K562 (cell line): ENCODE data around the gene SKIL. TPM values are rescaled to one million over a fixed set of nuclear protein-coding genes. Genes with fewer than 3 reads are reported as not detected.

Experiments used
- ARID4B ChIP-seq: sonication (generic); formaldehyde crosslinking; IDR thresholded peaks from 2 replicates; pipeline ENCODE4 v1.8.0; 2022; ENCODE audit warnings: mild to moderate bottlenecking, missing genetic modification reagents
- ATF6 ChIP-seq: sonication (generic); formaldehyde crosslinking; IDR thresholded peaks from 2 replicates; pipeline ENCODE4 v1.4.0; 2020; ENCODE audit warnings: mild to moderate bottlenecking, missing genetic modification reagents
- ETS1 ChIP-seq: conservative IDR thresholded peaks from 2 replicates; pipeline ENCODE4 v1.6.1; 2011; ENCODE audit warnings: low read depth, mild to moderate bottlenecking, low read length; ENCODE audit not compliant: control insufficient read depth
- ETV1 ChIP-seq: fragments of 450-650 bp; conservative IDR thresholded peaks from 2 replicates; pipeline ENCODE4 v1.6.1; 2016; ENCODE audit warnings: missing genetic modification characterization, control low read depth, low read depth, missing compliant biosample characterization
- GTF2E2 ChIP-seq: fragments of 200-800 bp; sonication (Bioruptor generic); IDR thresholded peaks from 2 replicates; pipeline ENCODE4 v1.6.1; 2016; ENCODE audit warnings: missing genetic modification characterization, missing compliant biosample characterization
- HIVEP1 ChIP-seq: fragments of 250-450 bp; sonication (Bioruptor Pico); IDR thresholded peaks from 2 replicates; pipeline ENCODE4 v1.4.0; 2020; ENCODE audit warnings: mild to moderate bottlenecking
- HLTF ChIP-seq: fragments of 450-650 bp; IDR thresholded peaks from 2 replicates; pipeline ENCODE4 v1.6.1; 2016
- KDM2B ChIP-seq: fragments of 250-450 bp; sonication (Bioruptor Pico); IDR thresholded peaks from 2 replicates; pipeline ENCODE4 v1.8.0; 2021; ENCODE audit warnings: mild to moderate bottlenecking, moderate library complexity
- MAX ChIP-seq: sonication (generic); formaldehyde crosslinking; IDR thresholded peaks from 2 replicates; pipeline ENCODE4 v1.9.0; 2022; ENCODE audit warnings: mild to moderate bottlenecking, missing genetic modification reagents
- NCOR1 ChIP-seq: fragments of 450-650 bp; IDR thresholded peaks from 2 replicates; pipeline ENCODE4 v1.6.1; 2016; ENCODE audit warnings: mild to moderate bottlenecking, moderate library complexity
- NFE2 ChIP-seq: IDR thresholded peaks from 2 replicates; pipeline ENCODE4 v1.6.1; 2014; ENCODE audit warnings: antibody characterized with exemption, low read depth
- RBBP5 ChIP-seq: fragments of 200-600 bp; sonication (generic); IDR thresholded peaks from 2 replicates; pipeline ENCODE4 v1.6.1; 2012; ENCODE audit warnings: borderline replicate concordance, mild to moderate bottlenecking, low read length, control low read depth, inconsistent platforms; ENCODE audit not compliant: insufficient read depth, poor library complexity, severe bottlenecking
- RBM34 ChIP-seq: fragments of 200-400 bp; formaldehyde crosslinking; IDR thresholded peaks from 2 replicates; pipeline ENCODE4 v1.6.1; 2018; ENCODE audit warnings: low read length, borderline replicate concordance; ENCODE audit not compliant: insufficient read depth
- SREBF2 ChIP-seq: sonication (generic); formaldehyde crosslinking; IDR thresholded peaks from 2 replicates; pipeline ENCODE4 v1.4.0; 2020; ENCODE audit warnings: mild to moderate bottlenecking, missing genetic modification reagents
- polyA plus RNA-seq, 8 experiments: library from polyadenylated mRNA; depleted of rRNA in 4 of 8; stranded (reverse) in 5 of 8; unstranded in 3 of 8; fragments of >200 nt; fragmentation: Nextera tagmentation in 2 of 8; fragmentation: Illumina TruSeq in 1 of 8; extraction: Ambion mirVana in 2 of 8; extraction: Trizol in 1 of 8; gene quantifications; 2 replicates each; pipeline versions ENCODE4 v1.2.1 to v1.2.3, GENCODE V29; 2011 to 2014; ENCODE audit warnings: inconsistent platforms in 1 of 8, missing spikeins in 1 of 8
- total RNA-seq, 7 experiments: library from RNA; depleted of rRNA in 6 of 7; stranded (reverse); fragments of >200 nt in 6 of 7; fragmentation: Illumina TruSeq in 2 of 7; extraction: Trizol in 2 of 7; gene quantifications; 2 replicates each; pipeline versions ENCODE4 v1.2.1 to v1.2.3, GENCODE V29; 2011 to 2021; ENCODE audit warnings: low replicate concordance in 1 of 7
- TF ChIP-seq, protein P1 (sequence below): fragments of 250-450 bp; sonication (Bioruptor Pico); IDR thresholded peaks from 2 replicates; pipeline ENCODE4 v1.5.0; 2020; ENCODE audit warnings: mild to moderate bottlenecking, borderline replicate concordance
- TF ChIP-seq, protein P2 (sequence below): fragments of 250-450 bp; sonication (Bioruptor Pico); IDR thresholded peaks from 2 replicates; pipeline ENCODE4 v1.9.0; 2021; ENCODE audit warnings: mild to moderate bottlenecking

Gene SKIL
- total and polyA plus RNA-seq, 9 of the 15 experiments (the other 6 are each of a cell fraction or from before 2014, with no cell fraction given), result 4.3 to 19.1 (median 9.7) TPM

GRCh38 chr3:170357176-170358041, at the start of gene SKIL (continued):
- TF ChIP-seq, protein P1, sequence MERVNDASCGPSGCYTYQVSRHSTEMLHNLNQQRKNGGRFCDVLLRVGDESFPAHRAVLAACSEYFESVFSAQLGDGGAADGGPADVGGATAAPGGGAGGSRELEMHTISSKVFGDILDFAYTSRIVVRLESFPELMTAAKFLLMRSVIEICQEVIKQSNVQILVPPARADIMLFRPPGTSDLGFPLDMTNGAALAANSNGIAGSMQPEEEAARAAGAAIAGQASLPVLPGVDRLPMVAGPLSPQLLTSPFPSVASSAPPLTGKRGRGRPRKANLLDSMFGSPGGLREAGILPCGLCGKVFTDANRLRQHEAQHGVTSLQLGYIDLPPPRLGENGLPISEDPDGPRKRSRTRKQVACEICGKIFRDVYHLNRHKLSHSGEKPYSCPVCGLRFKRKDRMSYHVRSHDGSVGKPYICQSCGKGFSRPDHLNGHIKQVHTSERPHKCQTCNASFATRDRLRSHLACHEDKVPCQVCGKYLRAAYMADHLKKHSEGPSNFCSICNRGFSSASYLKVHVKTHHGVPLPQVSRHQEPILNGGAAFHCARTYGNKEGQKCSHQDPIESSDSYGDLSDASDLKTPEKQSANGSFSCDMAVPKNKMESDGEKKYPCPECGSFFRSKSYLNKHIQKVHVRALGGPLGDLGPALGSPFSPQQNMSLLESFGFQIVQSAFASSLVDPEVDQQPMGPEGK, result no peak
- TF ChIP-seq HIVEP1 (CRISPR knock-in tag) (no peak), ETV1 (no peak; the same call in 1 of the 2 replicates), SREBF2 (CRISPR knock-in tag) (no peak), GTF2E2 (tag) (peak; percentile 5; the same call in 1 of the 2 replicates), ETS1 (peak; percentile 66), KDM2B (no peak), MAX (CRISPR knock-in tag) (no peak), RBM34 (no peak), ARID4B (no peak), NCOR1 (peak; percentile 86), HLTF (no peak), NFE2 (no peak), RBBP5 (peak; percentile 65), ATF6 (no peak)
- TF ChIP-seq, protein P2, sequence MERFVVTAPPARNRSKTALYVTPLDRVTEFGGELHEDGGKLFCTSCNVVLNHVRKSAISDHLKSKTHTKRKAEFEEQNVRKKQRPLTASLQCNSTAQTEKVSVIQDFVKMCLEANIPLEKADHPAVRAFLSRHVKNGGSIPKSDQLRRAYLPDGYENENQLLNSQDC, result no peak
